HL-60 (cell line): ENCODE data around the gene DPH7.

Experiments
- DNase-seq, 2 experiments: peaks; one replicate each; pipeline ENCODE4 v3.0.0-alpha.2; 2010 to 2020; ENCODE audit warnings: low read depth in 1 of 2, low spot score in 1 of 2
- H3K27ac ChIP-seq: fragments of 250-450 bp; sonication (Bioruptor Pico); replicated peaks from 2 replicates; pipeline ENCODE4 v1.5.1; 2020; ENCODE audit warnings: mild to moderate bottlenecking, moderate library complexity
- H3K27me3 ChIP-seq: fragments of 250-450 bp; sonication (Bioruptor Pico); 2 replicates; pipeline ENCODE4 v1.5.1; 2021; ENCODE audit warnings: mild to moderate bottlenecking, moderate library complexity; ENCODE audit not compliant: insufficient read depth, poor library complexity, severe bottlenecking
- H3K4me3 ChIP-seq: replicated peaks from 2 replicates; pipeline ENCODE4 v1.5.1; 2011; ENCODE audit warnings: mild to moderate bottlenecking, control low read depth, low read length; ENCODE audit not compliant: insufficient read depth
- GABPA ChIP-seq: IDR thresholded peaks from 2 replicates; pipeline ENCODE4 v1.6.1; 2012; ENCODE audit warnings: low read depth
- POLR2AphosphoS5 ChIP-seq: IDR thresholded peaks from 2 replicates; pipeline ENCODE4 v1.6.1; 2012; ENCODE audit warnings: low read depth
- SPI1 ChIP-seq: IDR thresholded peaks from 2 replicates; pipeline ENCODE4 v1.6.1; 2012; ENCODE audit warnings: low read depth, mild to moderate bottlenecking, borderline replicate concordance
- TF ChIP-seq, protein P1 (sequence below): IDR thresholded peaks from 2 replicates; pipeline ENCODE4 v1.6.1; 2012; ENCODE audit warnings: low read depth; ENCODE audit not compliant: insufficient replicate concordance
- TF ChIP-seq, protein P2 (sequence below): IDR thresholded peaks from one replicate; pipeline ENCODE4 v1.5.1; 2011; ENCODE audit warnings: low read length, control low read depth, inconsistent platforms; ENCODE audit not compliant: insufficient read depth

DPH7 gene

DNA sequence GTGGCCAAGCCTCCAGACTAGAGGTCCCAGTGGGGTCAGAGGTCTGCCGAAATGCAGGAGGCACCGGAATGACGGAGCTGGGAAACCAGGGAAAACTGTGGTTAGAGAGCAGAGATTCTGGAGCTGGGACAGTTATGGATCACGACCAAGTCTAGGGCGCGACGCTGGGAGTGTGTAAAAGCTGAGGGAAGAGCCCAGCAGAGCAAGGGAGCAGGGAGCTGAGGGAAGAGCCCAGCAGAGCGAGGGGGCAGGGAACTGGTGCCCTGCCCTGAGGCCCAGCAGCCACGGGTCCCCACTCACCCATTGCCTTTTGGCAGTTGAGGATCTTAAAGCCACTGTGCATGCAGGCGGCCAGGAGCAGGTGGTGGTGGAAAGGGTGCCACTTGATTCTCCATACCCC, 14.6 kb downstream of the DPH7 start:
- no peak for DNase-seq
- H3K27me3 ChIP-seq: no peaks in the 10 kb centered on the region
- H3K27ac ChIP-seq: no peak overlapping the region
- no peak overlapping the region for H3K4me3 ChIP-seq
- TF ChIP-seq, protein P1, sequence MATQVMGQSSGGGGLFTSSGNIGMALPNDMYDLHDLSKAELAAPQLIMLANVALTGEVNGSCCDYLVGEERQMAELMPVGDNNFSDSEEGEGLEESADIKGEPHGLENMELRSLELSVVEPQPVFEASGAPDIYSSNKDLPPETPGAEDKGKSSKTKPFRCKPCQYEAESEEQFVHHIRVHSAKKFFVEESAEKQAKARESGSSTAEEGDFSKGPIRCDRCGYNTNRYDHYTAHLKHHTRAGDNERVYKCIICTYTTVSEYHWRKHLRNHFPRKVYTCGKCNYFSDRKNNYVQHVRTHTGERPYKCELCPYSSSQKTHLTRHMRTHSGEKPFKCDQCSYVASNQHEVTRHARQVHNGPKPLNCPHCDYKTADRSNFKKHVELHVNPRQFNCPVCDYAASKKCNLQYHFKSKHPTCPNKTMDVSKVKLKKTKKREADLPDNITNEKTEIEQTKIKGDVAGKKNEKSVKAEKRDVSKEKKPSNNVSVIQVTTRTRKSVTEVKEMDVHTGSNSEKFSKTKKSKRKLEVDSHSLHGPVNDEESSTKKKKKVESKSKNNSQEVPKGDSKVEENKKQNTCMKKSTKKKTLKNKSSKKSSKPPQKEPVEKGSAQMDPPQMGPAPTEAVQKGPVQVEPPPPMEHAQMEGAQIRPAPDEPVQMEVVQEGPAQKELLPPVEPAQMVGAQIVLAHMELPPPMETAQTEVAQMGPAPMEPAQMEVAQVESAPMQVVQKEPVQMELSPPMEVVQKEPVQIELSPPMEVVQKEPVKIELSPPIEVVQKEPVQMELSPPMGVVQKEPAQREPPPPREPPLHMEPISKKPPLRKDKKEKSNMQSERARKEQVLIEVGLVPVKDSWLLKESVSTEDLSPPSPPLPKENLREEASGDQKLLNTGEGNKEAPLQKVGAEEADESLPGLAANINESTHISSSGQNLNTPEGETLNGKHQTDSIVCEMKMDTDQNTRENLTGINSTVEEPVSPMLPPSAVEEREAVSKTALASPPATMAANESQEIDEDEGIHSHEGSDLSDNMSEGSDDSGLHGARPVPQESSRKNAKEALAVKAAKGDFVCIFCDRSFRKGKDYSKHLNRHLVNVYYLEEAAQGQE: no peak
- TF ChIP-seq SPI1 (no peak), POLR2AphosphoS5 (no peak), GABPA (no peak)
- TF ChIP-seq, protein P2, sequence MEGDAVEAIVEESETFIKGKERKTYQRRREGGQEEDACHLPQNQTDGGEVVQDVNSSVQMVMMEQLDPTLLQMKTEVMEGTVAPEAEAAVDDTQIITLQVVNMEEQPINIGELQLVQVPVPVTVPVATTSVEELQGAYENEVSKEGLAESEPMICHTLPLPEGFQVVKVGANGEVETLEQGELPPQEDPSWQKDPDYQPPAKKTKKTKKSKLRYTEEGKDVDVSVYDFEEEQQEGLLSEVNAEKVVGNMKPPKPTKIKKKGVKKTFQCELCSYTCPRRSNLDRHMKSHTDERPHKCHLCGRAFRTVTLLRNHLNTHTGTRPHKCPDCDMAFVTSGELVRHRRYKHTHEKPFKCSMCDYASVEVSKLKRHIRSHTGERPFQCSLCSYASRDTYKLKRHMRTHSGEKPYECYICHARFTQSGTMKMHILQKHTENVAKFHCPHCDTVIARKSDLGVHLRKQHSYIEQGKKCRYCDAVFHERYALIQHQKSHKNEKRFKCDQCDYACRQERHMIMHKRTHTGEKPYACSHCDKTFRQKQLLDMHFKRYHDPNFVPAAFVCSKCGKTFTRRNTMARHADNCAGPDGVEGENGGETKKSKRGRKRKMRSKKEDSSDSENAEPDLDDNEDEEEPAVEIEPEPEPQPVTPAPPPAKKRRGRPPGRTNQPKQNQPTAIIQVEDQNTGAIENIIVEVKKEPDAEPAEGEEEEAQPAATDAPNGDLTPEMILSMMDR: no peak

DNA sequence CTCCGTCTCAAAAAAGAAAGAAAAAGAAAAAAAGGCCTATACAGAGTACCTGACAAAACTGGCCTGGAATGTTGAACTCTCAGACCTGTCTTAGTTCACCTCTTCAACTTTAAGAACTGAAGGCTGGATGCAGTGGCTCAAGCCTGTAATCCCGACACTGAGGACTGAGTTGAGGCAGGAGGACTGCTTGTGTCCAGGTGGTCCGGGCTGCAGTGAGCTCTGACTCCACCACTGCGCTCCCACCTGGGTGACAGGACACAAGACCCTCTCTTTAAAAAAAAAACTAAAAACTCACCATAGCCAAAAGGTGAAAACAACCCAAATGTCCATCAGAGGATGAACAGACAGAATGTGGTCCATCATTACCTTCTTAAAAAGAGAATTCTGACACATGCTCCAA, 20.6 kb downstream of the DPH7 start:
- TF ChIP-seq GABPA: no peak
- TF ChIP-seq POLR2AphosphoS5: no peak
- TF ChIP-seq, protein P2: no peak
- TF ChIP-seq SPI1: no peak
- no peak overlapping the region for H3K27ac ChIP-seq

DNA sequence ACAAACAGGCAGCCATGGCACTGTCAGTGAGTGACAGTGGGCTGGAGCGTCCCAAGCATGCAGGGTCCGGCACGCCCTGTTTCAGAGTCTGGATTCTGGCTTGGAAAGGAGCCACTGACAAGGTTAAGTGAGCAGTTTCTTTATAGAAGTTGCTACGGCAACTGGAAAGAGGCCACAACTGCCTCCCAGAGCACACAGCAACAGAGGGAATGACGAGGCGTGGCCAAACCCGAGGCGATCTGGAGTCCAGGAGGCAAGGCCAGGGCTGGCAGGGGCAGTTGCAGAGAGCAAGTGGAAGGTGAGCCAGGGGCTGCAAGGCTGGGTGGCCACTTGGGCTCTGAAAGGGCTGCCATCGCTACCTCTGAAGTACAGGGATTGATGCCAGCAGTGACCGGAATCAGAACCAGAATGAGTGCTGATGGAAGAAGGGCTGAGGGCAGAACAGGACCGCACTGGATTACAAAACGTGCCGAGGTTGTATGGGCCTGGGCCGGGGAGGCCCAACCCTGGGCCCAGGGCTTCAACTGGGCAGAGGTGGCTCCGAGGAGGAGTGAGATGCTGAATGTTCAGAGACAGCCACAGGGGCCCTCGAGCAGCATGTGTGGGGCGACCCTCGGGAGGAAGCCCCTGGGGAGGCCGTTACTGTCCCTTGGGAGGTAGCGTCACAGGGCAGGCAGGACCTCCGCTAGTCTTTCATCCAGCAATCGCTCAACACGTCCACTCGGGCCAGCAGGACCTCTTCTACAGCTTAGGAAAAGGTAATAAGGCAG, 22.5 kb downstream of the DPH7 start:
- no peaks in the 10 kb centered on the region for H3K27me3 ChIP-seq
- H3K4me3 ChIP-seq: no peak overlapping the region
- no peak overlapping the region for H3K27ac ChIP-seq
- TF ChIP-seq SPI1 (no peak), POLR2AphosphoS5 (no peak)
- TF ChIP-seq, protein P2: no peak
- TF ChIP-seq, protein P1: no peak
- DNase-seq: no peak

More for the DNA sequence above, 20.6 kb downstream of the DPH7 start:
- DNase-seq: no peak
- Histone ChIP-seq H3K27me3 (no peaks in the 10 kb centered on the region), H3K4me3 (no peak overlapping the region)

DNA sequence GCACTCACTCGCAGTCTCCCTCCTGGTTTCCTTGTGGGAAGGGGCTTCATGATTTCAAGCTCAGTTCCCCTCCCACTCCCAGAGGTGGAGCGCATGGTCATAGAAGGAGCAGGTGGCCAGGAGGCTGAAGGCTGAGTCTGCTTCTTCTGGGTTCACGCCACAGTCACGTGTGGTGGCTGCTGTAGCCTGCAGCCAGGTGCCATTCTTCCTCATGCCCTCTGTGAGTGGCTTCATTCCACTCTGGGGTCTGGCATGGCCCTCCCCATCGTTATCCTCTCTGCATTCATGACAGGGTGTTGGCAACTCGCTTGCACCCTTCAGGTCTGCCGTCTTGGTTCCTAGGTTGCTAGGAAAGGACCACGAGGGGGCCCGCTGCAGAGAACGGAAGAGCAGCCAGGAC, 23.5 kb downstream of the DPH7 start:
- Histone ChIP-seq H3K4me3 (no peak overlapping the region), H3K27me3 (no peaks in the 10 kb centered on the region), H3K27ac (no peak overlapping the region)
- no peak for DNase-seq
- TF ChIP-seq GABPA (no peak), SPI1 (no peak), POLR2AphosphoS5 (no peak)
- TF ChIP-seq, protein P1: no peak
- TF ChIP-seq, protein P2: no peak
